Measurements from ENCODE around the gene CNPY2.
"Not testable (repeated sequence)": the region's sequence is repeated elsewhere in the genome, so short reads cannot be mapped to it uniquely, and the experiment has no call there.

Gene CNPY2

GRCh38 chr12:56333679-56334489 is 18.1 kb upstream of the CNPY2 start, which contains the start of gene PAN2:
Gene PAN2, minus strand, starts transcription at chr12:56334000. Its CDS starts 906 bp downstream, at chr12:56333094.
- DNase-seq: peak; percentile 87 to 92 (median 90)

GRCh38 chr12:56333197-56333678 is 17.4 kb upstream of the CNPY2 start:
- no peak for DNase-seq

DNA sequence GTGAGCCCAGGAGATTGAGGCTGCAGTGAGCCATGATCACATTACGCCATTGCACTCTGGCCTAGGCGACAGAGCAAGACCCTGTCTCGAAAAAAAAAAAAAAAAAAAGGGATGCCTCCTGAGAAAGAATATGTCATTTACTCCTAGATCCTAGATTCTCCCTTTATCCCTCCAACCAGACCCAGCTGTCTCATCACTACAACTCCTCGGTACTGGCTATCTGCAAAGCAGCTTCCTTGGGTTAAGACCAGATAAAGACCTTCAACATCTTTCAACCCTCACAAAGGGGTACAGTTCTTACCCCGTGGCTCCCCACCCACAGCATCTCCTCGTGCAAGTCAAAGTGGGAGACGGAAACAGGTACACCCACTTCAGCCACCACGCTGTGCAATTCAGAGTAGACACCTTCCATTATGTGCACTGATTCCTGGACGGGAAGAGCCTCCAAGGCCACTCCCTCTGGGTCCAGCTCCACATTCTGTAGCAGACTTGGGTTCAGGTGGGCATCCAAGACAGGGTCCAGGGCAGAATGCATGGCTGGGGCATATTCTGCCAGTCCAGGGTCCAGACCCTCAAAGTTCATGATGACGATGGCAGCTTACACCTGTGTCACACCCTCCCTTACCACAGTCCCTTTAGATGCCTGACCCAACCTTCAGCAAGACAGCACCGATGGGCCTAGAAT is 16.9 kb upstream of the CNPY2 start:
- DNase-seq: no peak

DNA sequence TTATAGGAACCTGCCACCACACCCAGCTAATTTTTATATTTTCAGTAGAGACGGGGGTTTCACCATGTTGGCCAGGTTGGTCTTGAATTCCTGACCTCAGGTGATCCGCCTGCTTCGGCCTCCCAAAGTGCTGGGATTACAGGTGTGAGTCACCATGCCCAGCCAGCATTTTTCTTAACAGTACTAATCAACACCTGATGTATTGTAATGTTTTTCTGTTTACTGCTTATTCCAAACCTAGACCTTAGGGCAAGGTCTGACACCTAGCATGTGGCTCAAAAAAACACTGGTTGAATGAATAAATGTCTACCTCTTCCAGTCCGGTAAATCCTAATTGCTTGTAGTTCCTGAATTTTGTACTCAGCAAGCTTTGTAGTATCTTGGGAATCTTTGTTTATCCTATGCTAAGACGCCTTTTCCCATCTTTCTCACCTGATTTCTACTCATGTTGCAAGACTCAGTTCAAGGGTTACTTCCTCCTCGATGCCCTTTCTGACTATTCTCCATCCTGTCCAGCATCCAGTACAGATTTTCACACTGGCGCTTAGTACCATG is 15.2 kb upstream of the CNPY2 start:
- DNase-seq: no peak

DNA sequence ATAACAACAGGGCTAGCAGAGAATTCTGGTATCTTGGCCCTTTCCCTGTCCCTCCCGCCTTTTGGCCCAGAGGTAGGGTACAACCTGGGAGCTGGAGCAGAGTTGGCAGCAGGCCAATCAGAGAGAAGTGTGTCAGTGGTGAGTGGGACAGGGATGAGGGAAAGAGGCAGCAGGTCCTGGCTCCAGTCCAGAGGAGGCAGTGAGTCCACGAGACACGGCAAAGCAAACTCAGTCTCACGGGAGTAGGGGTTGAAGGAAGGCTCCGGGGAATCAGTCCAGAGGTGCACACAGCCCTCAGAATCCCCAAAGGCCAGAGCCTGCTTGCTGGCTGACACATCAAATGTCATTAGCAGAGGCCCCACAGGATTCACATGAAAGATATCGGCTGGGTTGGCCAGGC is 10.7 kb upstream of the CNPY2 start:
- DNase-seq: no peak

GRCh38 chr12:56326126-56326525 is 10.3 kb upstream of the CNPY2 start:
- no peak for DNase-seq

- no peak for DNase-seq
Measured at GRCh38 chr12:56324206-56324605, 8.4 kb upstream of the CNPY2 start.

DNA sequence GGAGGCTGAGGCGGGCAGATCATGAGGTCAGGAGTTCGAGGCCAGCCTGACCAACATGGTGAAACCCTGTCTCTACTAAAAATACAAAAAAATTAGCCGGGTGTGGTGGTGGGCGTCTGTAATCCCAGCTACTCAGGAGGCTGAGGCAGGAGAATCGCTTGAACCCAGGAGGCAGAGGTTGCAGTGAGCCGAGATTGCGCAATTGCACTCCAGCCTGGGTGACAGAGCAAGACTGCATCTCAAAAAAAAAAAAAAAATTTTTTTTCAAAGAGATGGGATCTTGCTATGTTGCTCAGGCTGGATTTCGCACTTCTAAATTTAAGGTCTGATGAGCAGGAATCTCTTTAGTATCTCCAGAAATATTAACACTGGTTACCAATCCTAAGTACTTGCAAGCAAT is 5.8 kb upstream of the CNPY2 start:
- not testable (repeated sequence) for DNase-seq

DNA sequence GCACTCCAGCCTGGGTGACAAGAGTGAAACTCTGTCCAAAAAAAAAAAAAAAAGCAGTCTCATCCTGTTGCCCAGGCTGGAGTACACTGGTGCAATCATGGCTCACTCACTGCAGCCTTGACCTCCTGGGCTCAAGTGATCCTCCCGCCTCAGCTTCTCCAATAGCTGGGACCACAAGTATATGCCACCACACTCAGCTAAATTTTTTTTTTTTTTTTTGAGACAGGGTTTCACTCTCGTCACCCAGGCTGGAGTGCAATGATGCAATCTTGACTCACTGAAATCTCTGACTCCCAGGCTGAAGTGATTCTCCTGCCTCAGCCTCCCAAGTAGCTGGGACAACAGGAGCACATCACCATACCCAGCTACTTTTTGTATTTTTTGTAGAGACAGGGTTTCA is 5.2 kb upstream of the CNPY2 start:
- DNase-seq: no peak

DNA sequence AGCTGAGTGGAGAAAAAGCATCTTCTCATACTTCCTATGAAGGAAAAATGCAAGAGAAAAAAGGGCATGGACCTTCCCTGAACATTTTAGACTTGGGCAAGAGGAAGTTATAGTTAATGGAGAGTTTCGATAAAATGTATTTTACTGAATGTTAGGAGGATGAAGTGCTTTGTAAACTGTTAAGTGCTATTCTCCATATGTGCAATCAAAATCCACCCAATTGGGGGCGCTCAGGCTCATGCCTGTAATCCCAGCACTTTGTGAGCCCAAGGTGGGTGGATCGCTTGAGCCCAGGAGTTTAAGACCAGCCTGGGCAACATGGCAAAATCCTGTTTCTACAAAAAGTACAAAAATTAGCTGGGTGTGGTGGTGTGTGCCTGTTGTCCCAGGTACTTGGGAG is 1.9 kb upstream of the CNPY2 start:
- DNase-seq: no peak

GRCh38 chr12:56315249-56315621 is 553 bp downstream of the CNPY2 start:
- DNase-seq: no peak

DNA sequence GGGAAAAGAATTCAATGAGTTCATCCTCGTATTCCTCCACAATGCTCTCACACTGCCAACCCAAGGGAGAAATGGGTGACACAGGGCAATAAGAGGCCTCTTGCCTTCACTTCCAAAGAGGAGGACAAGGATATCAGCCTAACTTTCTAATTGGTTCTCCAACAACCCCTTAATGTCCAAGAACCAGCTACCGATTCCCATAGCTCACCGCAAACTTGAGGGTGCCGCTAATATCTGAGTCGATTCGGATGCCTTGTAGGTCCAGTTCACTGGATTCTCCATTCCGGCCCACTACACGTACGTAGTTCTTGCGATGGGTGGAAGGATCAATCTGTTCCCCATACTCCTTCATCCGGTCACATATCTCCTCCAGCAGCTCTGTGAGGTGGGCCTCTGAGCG is 4.8 kb downstream of the CNPY2 start:
- DNase-seq: no peak

- DNase-seq: no peak
Measured at GRCh38 chr12:56308714-56309113, 7.1 kb downstream of the CNPY2 start.

DNA sequence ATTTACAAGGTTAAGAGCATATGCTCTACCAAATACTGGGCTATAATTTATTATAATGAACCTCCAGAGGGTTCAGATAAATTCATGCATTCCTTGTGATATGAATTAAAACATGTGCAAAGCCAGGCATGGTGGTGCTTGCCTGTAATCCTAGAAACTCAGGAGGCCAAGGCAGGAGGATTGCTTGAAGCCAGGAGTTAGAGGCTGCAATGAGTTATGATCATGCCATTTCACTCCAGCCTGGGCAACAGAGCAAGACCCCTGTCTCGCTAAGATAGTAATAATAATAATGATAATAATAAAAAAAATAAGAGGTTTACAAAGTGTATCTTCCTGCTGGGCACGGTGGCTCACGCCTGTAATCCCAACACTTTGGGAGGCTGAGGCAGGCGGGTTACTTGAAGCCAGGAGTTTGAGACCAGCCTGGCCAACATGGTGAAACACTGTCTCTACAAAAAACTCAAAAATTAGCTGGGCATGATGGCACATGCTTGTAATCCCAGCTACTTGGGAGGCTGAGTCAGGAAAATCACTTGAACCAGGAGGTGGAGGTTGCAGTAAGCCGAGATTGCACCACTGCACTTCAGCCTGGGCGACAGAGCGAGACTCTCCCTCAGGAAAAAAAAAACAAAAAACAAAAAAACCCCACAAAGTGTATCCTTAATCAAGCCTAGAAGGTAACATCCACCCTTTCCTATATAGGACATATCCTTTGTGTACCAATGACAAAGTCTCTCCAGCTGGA is 8.4 kb downstream of the CNPY2 start:
- DNase-seq: no peak

GRCh38 chr12:56304872-56305590 is 10.8 kb downstream of the CNPY2 start:
- DNase-seq: no peak

DNA sequence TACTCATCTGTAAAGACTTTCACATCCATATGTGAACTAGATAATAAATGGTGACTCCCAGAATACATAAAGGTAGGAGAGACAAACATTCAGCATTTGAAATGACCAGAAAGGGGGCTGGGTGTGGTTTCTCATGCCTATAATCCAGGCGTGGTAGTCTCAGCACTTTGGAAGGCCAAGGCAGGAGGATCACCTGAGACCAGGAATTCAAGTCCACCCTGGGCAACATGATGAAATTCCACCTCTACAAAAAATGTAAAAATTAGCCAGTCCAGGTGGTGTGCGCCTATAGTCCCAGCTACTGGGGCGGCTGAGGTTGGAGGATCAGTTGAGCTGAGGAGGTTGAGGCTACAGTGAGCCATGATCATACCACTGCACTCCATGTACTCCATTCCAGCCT is 11.5 kb downstream of the CNPY2 start:
- no peak for DNase-seq

GRCh38 chr12:56300644-56301464 is 14.9 kb downstream of the CNPY2 start:
- no peak for DNase-seq

GRCh38 chr12:56299853-56300643 is 15.7 kb downstream of the CNPY2 start, which contains the start of gene CS:
Gene CS, minus strand, starts transcription at chr12:56300330. Its CDS starts 129 bp downstream, at chr12:56300201.
- DNase-seq: peak; percentile 91 to 99 (median 97)

DNA sequence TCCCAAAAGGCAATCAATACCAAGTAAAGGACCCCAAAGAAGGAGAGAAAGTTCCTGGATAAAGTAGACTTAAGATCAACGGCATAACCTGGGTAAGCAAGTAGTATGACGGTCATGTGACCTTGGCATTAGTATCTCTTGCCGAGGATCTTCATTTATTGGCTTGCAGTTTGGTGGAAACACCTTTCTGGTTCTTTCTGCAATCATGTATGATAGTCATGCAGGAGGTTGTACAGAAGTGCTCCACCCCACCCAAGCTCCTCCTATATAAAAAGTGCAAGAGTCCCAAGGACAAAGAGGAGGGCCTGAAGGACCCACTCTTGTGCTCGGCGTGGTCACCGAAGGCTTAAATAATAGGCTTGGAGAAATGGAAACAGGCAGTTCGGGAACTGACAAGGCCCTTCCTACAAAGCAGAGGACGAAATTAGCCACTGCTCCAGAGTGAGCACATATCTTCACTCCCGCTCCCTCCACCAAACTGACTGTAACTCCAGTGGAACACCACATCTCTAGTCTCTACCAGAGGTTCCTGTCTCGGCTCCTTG is 16.4 kb downstream of the CNPY2 start:
- peak in 3 of 6 experiments; percentile 16 to 60 (median 38) for DNase-seq

DNA sequence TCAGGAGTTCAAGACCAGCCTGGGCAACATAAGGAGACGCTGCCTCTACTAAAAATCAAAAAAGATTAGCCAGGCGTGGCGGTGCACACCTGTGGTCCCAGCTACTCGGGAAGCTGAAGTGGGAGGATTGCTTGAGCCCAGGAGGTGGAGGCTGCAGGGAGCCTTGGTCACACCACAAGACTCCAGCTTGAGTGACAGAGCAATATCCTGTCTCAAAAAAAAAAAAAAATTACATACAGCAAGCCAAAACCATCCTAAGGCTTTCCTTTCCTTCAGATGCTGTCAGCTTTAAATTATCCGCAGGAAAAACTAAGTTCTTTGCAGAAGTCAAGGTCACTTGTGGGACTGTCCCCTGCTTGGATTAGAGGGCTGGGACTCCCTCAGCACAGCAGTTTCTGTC is 17.0 kb downstream of the CNPY2 start:
- DNase-seq: peak in 1 of 6 experiments; percentile 32
